NCI-H748 treated with DMSO at 0.1 percent for 48 hours (cell line): ENCODE results near the gene H6PD.
"Not testable (repeated sequence)": the region's sequence is repeated elsewhere in the genome, so short reads cannot be mapped to it uniquely, and the experiment has no call there.

Experiments
- DNase-seq: peaks from one replicate; lab custom pipeline; 2025; lab: John Stamatoyannopoulos, UW

The H6PD gene

DNA sequence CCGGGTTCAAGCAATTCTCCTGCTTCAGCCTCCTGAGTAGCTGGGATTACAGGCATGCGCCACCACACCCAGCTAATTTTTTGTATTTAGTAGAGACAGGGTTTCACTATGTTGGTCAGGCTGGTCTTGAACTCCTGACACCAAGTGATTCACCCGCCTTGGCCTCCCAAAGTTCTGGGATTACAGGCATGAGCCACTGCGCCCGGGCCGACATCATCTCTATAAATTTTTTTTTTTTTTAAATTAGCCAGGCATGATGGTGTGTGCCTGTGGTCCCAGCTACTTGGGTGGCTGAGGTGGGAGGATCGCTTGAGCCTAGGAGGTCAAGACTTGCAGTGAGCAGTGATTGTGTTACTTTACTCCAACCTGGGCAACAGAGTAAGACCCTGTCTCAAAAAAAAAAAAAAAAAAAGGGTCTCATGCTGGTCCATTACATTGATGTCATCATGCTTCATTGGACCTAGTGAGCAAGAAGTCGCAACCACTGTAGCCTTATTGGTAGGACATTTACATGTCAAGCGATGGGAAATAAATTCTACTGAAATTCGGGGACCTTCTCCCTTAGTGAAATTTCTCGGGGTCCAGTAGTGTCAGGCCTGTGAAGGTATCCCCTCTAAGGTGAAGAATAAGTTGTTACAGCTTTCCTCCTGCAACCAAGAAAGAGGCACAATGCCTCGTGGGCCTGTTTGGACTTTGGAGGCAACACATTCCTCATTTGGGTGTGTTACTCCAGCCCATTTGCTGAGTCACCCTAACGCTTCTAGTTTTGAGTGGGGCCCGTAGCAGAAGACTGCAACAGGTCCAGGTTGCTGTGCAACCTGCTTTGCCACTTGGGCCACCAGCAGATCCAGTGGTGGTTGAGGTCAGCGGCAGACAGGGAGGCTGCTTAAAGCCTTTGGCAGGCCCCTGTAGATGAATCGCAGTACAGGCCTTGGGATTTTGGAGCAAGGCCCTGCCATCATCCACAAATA lies 65.3 kb downstream of the H6PD start:
- DNase-seq: not testable (repeated sequence)

DNA sequence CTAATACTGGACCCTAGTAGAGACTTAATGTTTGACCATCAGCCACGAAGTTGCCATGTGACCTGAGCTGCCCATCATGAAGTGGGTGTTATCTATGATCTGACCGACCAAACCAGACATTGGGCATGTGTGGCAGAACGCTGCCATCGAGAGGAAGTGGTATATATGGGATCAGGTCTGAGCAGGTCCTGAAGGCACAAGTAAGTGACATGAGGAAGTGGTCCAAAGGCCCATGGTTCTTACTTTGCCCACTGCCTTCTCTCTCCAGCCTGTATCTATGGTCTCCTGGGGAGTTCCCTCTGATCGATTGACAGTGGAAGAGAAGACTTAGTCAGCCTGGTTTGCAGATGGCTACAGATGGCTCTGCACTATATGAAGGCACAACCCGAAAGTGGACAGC lies 66.0 kb downstream of the H6PD start:
- DNase-seq: no peak

DNA sequence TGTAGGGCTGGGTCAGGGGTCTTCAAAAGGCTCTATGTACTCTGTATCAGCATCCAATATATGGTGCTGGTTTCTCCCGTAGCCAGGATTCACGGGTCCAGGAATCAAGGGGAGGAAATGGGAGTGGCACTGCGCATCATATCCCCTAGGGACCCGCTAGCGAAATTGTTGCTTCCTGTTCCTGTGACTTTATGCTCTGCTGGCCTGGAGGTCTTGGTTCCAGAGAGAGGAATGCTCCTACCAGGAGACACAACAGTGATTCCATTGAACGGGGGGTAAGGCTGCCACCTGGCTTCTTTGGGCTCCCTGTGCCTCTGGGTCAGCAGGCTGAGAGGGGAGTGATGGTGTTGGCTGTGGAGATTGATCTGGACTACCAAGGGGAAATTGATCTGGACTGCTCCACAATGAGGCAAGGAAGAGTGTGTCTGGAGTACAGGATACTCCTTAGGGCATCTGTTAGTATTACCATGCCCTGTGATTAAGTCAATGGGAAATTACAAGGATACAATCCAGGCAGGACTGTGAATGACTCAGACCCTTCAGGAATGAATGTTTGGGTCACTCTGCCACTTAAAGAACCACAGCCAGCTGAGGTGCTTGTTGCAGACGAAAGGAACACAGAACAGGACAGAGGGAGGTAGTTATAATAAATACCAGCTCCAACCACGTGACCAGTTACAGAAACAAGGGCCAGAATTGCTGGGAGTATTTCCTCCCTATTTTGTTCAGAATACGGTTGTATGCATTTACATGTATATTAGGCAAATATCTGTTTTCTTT lies 68.4 kb downstream of the H6PD start:
- no peak for DNase-seq

GRCh38 chr1:9303916-9304315 lies 69.3 kb downstream of the H6PD start:
- no peak for DNase-seq

- DNase-seq: no peak
Observed at GRCh38 chr1:9305216-9305615, 70.6 kb downstream of the H6PD start.

DNA sequence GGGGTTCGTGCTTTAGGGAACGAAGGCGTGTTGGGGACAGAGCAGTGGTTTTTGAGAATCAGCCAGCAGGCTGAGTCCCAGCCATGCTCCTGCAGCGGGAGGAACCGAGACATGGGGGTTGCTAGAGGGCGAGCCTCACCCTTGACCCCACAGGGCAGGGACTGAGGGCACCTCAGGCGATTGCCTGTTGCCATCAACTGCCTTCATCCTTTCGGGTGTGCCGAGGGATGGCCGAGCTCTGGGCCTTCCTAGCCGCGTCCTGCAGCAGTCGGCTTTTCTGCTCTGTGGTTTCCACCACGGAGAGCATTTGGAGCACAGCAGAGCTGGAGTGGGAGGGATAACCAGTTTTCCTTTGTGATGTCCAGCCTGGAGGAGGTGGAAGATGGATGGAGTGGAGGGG lies 71.4 kb downstream of the H6PD start:
- DNase-seq: no peak

DNA sequence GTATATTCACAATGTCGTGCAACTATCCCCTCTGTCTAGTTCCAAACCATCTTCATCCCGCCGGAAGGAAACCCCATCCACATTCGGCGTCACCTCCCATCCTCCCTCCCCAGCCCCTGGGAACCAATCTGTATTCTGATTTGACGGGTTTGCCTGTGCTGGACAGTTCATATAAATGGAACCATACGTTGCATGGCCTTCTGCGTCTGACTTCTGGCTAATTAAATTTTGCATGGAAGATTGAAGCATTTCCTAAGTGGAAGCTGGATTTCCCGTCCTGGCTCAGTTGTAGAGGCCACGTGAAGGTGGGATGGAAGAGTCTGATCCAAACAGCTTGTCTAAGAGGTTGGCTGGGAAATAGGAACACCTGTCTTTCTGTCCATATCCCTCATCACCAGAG lies 72.7 kb downstream of the H6PD start:
- DNase-seq: no peak

GRCh38 chr1:9308236-9308785 lies 73.7 kb downstream of the H6PD start:
- no peak for DNase-seq

- no peak for DNase-seq
Observed at GRCh38 chr1:9309080-9309479, 74.5 kb downstream of the H6PD start.

DNA sequence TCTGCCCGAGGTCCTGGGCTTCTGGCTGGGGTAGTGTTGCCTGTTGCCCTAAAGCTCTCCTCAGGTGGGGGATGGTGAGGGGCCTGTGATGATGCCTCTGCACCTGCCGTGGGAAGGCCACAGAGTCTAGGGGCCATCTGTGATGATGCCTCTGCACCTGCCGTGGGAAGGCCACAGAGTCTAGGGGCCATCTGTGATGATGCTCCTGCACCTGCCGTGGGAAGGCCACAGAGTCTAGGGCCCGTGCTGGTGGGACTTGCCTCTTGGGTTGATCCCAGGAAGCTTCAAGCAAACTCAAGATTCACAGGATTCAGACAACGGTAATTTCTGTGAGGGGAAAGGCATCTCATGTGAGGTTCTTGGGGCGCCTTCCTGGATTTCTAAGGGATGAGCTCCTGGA lies 75.4 kb downstream of the H6PD start:
- DNase-seq: no peak

DNA sequence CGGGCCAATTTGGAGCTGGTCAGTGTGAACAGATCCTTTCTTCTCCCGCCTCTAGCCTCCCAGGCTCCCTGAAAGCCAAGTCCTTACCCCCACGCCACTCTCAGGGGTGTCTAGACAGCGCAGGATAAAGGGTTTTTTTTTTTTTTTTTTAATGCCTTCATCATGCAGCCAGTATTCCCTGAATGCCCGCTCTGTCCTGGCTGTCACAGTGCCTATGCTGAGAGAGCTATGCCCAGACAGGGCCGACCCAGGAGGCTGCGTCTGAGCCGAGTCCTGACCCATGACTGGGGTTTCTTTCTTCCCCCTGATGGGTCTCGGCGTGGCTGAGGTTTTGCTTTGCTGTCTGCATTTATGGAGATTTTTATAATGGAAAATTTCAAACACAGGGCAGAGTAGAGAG lies 76.5 kb downstream of the H6PD start:
- no peak for DNase-seq

GRCh38 chr1:9311479-9311878 lies 76.9 kb downstream of the H6PD start:
- no peak for DNase-seq

DNA sequence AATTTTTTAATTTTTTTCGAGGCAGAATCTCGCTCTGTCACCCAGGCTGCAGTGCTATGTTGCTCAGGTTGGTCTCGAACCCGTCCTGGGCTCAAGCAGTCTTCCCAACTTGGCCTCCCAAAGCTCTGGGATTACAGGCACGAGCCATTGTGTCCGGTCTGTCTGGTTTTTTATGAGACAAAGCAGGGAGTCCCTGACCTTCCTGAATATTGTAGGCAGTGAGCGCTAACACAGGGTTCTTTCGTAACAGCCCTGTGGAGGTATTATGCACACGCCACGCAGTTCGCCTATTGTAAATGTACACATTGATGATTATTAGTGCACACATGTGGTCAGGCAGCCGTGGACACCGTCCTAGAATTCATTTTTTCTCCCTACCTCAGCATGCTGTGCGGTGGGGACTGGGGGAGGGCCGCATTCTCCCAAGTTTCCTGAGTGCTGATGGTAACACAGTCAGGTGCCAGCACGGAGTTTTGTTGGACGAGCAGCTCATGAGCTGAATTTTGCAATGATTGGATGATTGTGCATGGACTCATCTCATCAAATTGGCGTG lies 77.7 kb downstream of the H6PD start:
- DNase-seq: no peak

- DNase-seq: no peak
Observed at GRCh38 chr1:9313576-9313975, 79.0 kb downstream of the H6PD start.

- DNase-seq: no peak
Observed at GRCh38 chr1:9314111-9314510, 79.5 kb downstream of the H6PD start.

- no peak for DNase-seq
Observed at GRCh38 chr1:9314711-9315379, 80.3 kb downstream of the H6PD start.

GRCh38 chr1:9315411-9316079 lies 81.0 kb downstream of the H6PD start:
- no peak for DNase-seq

DNA sequence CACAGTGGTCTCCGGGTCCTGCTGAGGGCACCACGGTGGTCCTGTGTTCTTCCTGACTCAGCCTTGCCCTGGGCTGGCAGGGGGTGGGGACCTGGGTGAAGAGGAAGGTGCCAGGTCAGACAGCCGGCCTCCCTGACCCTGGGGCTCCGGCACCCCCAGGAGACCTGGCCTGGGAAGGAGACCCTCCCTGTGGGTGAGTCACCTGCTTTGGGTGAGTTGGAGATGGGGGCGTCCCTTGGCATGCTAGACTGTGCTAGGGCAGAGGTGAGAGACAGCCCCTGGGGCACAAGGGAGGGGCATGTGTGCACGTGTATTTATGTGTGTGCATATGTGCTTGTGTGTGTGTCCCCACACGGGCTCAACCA lies 81.5 kb downstream of the H6PD start:
- no peak for DNase-seq

DNA sequence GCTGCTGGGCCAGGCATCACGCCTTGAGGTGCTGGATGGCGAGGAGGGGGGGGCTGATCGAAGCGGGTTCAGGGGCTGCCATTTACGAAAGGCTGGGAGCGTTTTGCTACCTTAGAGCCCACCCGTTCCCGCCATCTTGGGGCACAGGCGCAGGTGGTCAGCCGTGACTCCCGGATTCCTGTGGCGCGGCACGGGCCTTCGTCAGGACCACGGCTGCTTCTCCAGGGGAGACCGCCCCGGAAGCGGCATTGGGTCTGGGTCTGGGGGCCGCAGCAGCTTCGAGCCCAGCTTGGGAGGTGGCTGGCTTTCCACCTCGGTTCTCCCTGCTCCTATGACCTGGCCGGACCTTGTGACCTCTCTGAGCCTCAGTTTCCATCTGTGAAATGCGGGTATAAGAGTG lies 81.9 kb downstream of the H6PD start:
- DNase-seq: no peak

GRCh38 chr1:9317072-9317471 lies 82.5 kb downstream of the H6PD start:
- DNase-seq: no peak

GRCh38 chr1:9317591-9318417 lies 83.2 kb downstream of the H6PD start:
- DNase-seq: no peak
